Natural killer cell treated with Interleukin-12 subunit alpha and Interleukin-12 subunit beta and Interleukin-15 and Interleukin-18, amount 100 ng/mL, for 72 hours (primary cell): ENCODE data around the gene SLC43A1. TPM values are rescaled to one million over a fixed set of nuclear protein-coding genes. Genes with fewer than 3 reads are reported as not detected.

ENCODE experiments used
- ATAC-seq, 2 donors: fragments of 150-1000 bp; cut with Tn5 transposase in 1 of 2; sonication (Bioruptor Pico), chemical (Tn5 transposase) in 1 of 2; 2 replicates each; pipeline ENCODE4 v1.10.0; 2021
- DNase-seq: peaks from one replicate; pipeline ENCODE4 v3.0.0; 2022; ENCODE audit warnings: low spot score
- H3K27ac Mint-ChIP-seq, 2 donors: 1 replicate in 1 of 2; 2 replicates in 1 of 2; pipeline ENCODE4 v1.8.0; 2022; ENCODE audit warnings: mixed read lengths in 2 of 2, mild to moderate bottlenecking in 1 of 2, moderate library complexity in 1 of 2
- H3K27me3 Mint-ChIP-seq, 2 donors: 1 replicate in 1 of 2; 2 replicates in 1 of 2; pipeline ENCODE4 v1.8.0; 2022; ENCODE audit warnings: mixed read lengths in 2 of 2
- H3K36me3 Mint-ChIP-seq: one replicate; pipeline ENCODE4 v1.8.0; 2022; ENCODE audit warnings: mixed read lengths
- H3K4me1 Mint-ChIP-seq, 2 donors: 1 replicate in 1 of 2; 2 replicates in 1 of 2; pipeline ENCODE4 v1.8.0; 2022; ENCODE audit warnings: low read depth in 2 of 2, mixed read lengths in 2 of 2, mild to moderate bottlenecking in 1 of 2
- H3K4me3 Mint-ChIP-seq: one replicate; pipeline ENCODE4 v1.8.0; 2022; ENCODE audit warnings: mixed read lengths
- H3K9me3 Mint-ChIP-seq: 2 replicates; pipeline ENCODE4 v1.8.0; 2022; ENCODE audit warnings: mixed read lengths
- total RNA-seq, 2 donors: library from RNA; stranded (reverse); gene quantifications; one replicate each; pipeline ENCODE4 v1.2.3, GENCODE V29; 2022

Gene SLC43A1
- total RNA-seq, 2 donors from 2014 or later, result 4.2 to 16.5 TPM

DNA sequence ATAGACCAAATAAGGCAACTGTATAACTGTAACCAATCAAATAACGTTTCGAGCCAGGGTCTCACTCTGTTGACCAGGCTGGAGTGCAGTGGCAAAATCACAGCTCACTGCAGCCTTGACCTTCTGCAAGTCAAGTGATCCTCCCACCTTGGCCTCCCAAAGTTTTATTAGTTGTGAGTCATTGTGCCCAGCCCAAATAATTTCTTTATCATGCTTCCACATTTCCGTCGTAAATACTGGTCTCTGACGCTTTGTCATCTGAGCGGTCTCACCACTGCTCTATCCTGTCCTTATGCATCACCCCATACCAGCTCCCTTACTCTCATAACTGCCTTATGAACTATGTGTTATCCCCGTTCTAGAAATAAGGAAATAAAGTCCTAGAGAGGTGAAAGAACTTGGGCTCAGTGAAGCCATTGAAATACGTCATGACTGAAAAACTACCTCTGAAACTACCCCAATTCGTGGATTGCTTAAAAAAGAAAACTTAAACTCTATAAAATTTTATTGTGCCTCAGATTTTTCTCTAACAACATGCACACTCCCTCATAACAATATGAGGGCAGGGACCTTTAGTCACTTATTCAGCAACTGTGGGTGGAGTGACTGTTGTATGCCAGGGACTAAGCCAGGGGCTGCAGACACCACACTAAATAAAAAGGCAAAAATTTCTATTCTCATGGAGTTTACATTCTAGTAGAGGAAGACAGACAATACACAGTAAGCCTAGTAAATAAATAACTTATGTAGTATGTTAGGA is 71.0 kb downstream of the SLC43A1 start:
- Mint-ChIP-seq H3K9me3 (no peaks in the 10 kb centered on the region), H3K36me3 (no peaks in the 10 kb centered on the region), H3K4me3 (no peak overlapping the region), H3K27me3 (peaks cover 13 to 14% of the 10 kb centered on the region in 2 donors), H3K27ac (peak overlapping the region in 1 of 2 donors; percentile 20), H3K4me1 (no peaks in the 10 kb centered on the region)
- ATAC-seq (no peak), DNase-seq (no peak)

DNA sequence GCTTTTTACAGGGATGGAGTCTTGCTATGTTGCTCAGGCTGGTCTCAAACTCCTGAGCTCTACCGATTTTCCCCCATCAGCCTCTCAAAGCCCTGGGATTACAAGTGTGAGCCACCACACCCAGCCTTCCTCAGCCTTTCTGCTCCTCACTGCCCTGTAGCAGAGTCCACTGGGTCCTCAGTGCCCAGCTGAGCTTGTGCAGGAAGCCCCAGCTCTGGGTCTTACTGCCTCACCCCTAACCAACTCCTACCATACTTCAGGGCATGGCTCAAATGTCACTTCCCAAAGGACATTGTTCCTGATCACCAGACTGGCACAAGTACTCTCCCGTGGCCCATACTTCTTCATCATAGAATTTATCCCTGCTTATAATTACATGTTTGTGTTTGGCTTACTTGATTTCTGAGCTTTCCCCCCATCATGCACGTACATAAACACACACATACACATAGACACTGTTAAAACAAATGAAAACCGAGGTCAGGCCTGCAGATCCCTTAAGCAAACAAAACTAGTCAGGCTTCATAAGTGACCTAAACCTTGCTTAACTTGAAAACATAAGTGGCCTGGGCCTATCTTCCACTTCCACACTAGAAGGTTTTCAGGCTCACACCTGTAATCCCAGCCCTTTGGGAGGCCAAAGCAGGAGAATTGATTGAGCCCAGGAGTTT is 74.6 kb downstream of the SLC43A1 start:
- DNase-seq (no peak), ATAC-seq (no peak)
- H3K9me3 Mint-ChIP-seq, result no peaks in the 10 kb centered on the region
- no peak overlapping the region for H3K4me3 Mint-ChIP-seq
- peaks cover 0 to 4% of the 10 kb centered on the region in 2 donors for H3K27me3 Mint-ChIP-seq
- H3K36me3 Mint-ChIP-seq, result no peaks in the 10 kb centered on the region
- no peaks in the 10 kb centered on the region for H3K4me1 Mint-ChIP-seq
- H3K27ac Mint-ChIP-seq, result no peak overlapping the region

DNA sequence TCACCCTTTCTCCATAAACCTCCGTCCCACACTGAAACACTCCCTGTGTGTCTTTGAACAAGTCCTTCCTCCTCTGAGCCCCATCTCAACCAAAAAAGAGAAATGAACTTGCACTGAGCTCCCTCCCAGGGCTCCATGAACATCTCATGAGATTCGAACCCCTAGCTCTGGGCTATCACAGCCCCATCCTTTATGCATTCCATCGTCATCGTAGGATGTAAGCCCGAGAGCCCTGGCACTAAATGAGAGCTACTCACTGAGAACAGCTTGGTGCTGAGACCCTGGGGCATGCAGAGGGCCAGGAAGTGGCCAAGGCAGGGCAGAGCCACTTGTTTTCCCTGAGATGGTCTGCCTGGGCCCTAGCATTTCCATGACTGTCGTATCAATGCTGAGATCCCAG is 75.7 kb downstream of the SLC43A1 start:
- ATAC-seq, result no peak
- peaks cover 0 to 4% of the 10 kb centered on the region in 2 donors for H3K27me3 Mint-ChIP-seq
- H3K27ac Mint-ChIP-seq, result no peak overlapping the region
- H3K4me1 Mint-ChIP-seq, result no peaks in the 10 kb centered on the region
- no peak overlapping the region for H3K4me3 Mint-ChIP-seq
- no peaks in the 10 kb centered on the region for H3K36me3 Mint-ChIP-seq
- H3K9me3 Mint-ChIP-seq, result no peaks in the 10 kb centered on the region
- DNase-seq, result no peak

DNA sequence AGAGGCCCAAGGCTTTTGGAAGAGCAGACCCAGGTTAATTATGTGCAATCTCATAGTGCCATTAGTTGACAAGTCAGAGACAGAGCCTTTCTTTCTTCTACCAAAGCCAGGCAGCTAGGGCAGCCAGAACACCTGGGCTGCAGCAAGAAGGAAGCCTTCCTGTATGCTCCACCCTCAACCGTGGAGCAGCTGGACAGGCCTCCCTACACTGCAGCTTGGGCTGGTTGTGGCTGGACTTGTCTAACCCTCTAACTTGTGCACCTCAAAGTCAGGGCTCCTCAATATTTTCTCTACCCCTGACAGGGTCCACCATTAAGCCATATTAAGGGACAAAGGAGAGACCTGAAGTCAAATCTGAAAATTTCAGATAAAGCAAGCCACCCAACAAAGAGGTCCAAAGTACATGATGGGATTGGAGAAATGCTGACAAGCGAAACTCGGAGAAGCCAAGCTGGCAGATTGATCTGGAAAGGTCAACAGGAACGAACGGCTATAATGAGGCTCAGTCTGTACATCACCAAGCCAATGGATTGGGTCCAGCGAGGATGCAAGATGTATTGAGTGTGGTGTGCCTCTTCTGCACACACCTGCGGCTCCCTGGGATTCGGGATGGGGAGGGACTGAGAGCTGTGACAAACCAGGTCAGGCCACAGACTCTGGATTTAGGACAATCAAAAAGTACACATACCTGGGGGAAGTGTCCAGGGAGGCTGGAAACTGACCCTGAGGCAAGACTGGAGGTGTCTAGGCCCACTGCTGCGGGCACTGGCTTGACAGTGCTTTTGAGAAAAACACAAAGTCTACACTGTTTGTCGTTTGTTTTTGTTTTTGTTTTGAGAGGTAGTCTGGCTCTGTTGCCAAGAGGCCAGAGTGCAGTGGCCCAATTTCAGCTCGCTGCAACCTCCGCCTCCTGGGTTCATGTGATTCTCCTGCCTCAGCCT is 76.9 kb downstream of the SLC43A1 start:
- Mint-ChIP-seq H3K27ac (no peak overlapping the region), H3K9me3 (no peaks in the 10 kb centered on the region), H3K4me3 (no peak overlapping the region), H3K36me3 (no peaks in the 10 kb centered on the region), H3K27me3 (peaks cover 0 to 8% of the 10 kb centered on the region in 2 donors), H3K4me1 (no peaks in the 10 kb centered on the region)
- no peak for ATAC-seq
- DNase-seq, result no peak

DNA sequence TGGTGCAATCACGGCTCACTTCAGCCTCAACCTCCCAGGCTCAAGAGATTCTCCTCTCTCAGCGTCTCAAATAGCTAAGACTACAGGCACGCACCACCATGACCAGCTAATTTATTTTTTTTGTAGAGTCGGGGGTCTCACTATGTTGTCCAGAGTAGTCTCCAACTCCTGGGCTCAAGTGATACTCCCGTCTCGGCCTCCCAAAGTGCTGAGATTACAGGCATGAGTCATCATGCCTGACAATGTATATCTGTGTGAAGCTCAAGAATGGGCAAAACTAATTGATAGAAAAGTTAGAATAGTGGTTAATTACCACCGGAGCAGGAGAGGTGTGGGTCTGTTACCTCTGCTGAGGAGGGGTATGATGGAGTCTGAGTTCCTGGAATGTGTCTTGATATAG is 79.5 kb downstream of the SLC43A1 start:
- Mint-ChIP-seq H3K27me3 (peaks cover 0 to 8% of the 10 kb centered on the region in 2 donors), H3K4me3 (no peak overlapping the region)
- DNase-seq, result no peak

DNA sequence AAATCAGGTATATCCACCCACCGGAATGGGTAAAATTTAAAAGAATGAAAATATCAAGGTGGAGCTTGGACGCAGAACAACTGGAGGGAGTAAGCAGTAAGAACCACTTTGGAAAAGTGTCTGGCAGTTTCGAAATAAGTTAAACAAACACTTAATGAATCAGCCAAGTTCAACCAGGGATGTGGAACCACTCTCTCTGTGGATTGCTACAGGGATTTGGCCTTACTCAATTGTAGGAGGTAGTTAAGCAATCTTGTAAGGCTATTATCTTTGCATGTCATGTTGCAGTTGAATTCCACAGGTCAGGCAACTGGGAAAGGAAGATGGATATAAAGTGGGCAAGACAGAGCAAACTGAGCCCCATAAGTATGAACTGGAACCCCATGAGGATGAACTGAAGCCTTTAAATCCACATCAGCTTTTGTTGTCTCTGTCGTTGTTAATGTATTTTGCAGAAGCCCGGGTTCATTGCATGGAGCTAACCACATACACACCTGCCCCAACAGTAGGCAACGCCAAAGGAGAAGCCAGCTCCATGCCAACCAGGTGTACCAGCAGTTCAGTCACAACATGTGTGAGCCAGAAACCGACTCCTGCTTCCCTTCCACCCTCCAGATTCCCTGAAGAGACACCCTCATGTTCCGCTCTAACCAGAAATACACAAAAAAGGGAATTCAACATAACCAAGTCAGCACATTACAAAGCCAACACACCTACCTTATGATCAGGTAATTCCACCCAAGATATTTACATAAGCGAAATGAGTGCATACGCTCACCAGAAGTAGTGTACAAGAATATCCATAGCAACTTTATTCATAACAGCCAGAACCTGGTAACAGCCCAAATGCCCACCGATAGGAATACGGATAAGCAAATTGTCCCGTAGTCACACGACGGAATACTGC is 80.6 kb downstream of the SLC43A1 start:
- Mint-ChIP-seq H3K4me1 (peaks cover 14 to 17% of the 10 kb centered on the region in 2 donors), H3K27me3 (peaks cover 0 to 8% of the 10 kb centered on the region in 2 donors), H3K27ac (peak overlapping the region in 1 of 2 donors; percentile 24), H3K36me3 (no peaks in the 10 kb centered on the region), H3K9me3 (no peaks in the 10 kb centered on the region), H3K4me3 (no peak overlapping the region)
- ATAC-seq, result no peak
- no peak for DNase-seq

More for the DNA sequence above, 79.5 kb downstream of the SLC43A1 start:
- H3K4me1 Mint-ChIP-seq, result peaks cover 14 to 17% of the 10 kb centered on the region in 2 donors
- ATAC-seq, result no peak
- H3K36me3 Mint-ChIP-seq, result no peaks in the 10 kb centered on the region
- H3K27ac Mint-ChIP-seq, result no peak overlapping the region
- H3K9me3 Mint-ChIP-seq, result no peaks in the 10 kb centered on the region

Other genes starting within 250 kb of the SLC43A1 start
- gene TNKS1BP1, start 190.8 kb downstream of the SLC43A1 start, total RNA-seq, result 1 to 10 TPM; 3.0 to 3.2 TPM
- gene SSRP1, start 179.8 kb downstream of the SLC43A1 start, total RNA-seq, result 100 to 1,000 TPM; 143 to 210 TPM
- gene P2RX3, start 177.3 kb downstream of the SLC43A1 start, total RNA-seq, result not detected
- gene PRG3, start 134.6 kb downstream of the SLC43A1 start, total RNA-seq, result not detected
- gene PRG2, start 125.1 kb downstream of the SLC43A1 start, total RNA-seq, result 1 to 10 TPM; 1.4 to 2.3 TPM
- gene SLC43A3, start 88.6 kb downstream of the SLC43A1 start, total RNA-seq, result 100 to 1,000 TPM in 1 of 2 donors, 10 to 100 TPM in 1; 86.9 to 308 TPM
- gene RTN4RL2, start 55.2 kb downstream of the SLC43A1 start, total RNA-seq, result not detected
- gene TIMM10, start 15.1 kb upstream of the SLC43A1 start, total RNA-seq, result 100 to 1,000 TPM in 1 of 2 donors, 10 to 100 TPM in 1; 77.6 to 131 TPM
- not detected for gene SMTNL1, start 21.9 kb upstream of the SLC43A1 start, total RNA-seq
- gene UBE2L6, start 52.0 kb upstream of the SLC43A1 start, total RNA-seq, result 100 to 1,000 TPM in 1 of 2 donors, 10 to 100 TPM in 1; 87.8 to 101 TPM
- gene SERPING1, start 82.0 kb upstream of the SLC43A1 start, total RNA-seq, result not detected
- gene YPEL4, start 134.2 kb upstream of the SLC43A1 start, total RNA-seq, result not detected
- gene CLP1, start 142.1 kb upstream of the SLC43A1 start, total RNA-seq, result 10 to 100 TPM; 16.5 to 23.0 TPM
- 10 to 100 TPM; 66.2 to 91.9 TPM for gene ZDHHC5, start 152.4 kb upstream of the SLC43A1 start, total RNA-seq
- 10 to 100 TPM in 1 of 2 donors, 1 to 10 TPM in 1; 7.0 to 17.0 TPM for gene MED19, start 196.5 kb upstream of the SLC43A1 start, total RNA-seq
- gene TMX2, start 196.9 kb upstream of the SLC43A1 start, total RNA-seq, result 10 to 100 TPM; 77.3 to 96.9 TPM
- 100 to 1,000 TPM; 141 to 178 TPM for gene SELENOH, start 225.8 kb upstream of the SLC43A1 start, total RNA-seq
- gene BTBD18, start 236.1 kb upstream of the SLC43A1 start, total RNA-seq, result not detected
- 10 to 100 TPM in 1 of 2 donors, 1 to 10 TPM in 1; 9.2 to 10.6 TPM for gene CTNND1, start 246.1 kb upstream of the SLC43A1 start, total RNA-seq